Renal pelvis (tissue), 4 donors: ENCODE measurements around the gene ARRDC2. TPM values are rescaled to one million over a fixed set of nuclear protein-coding genes. Genes with fewer than 3 reads are reported as not detected.

Experiments
- DNase-seq: peaks from one replicate; pipeline ENCODE4 v3.0.0-alpha.2; 2013
- polyA plus RNA-seq, 3 donors: library from polyadenylated mRNA; unstranded; fragments of 120-200 nt; gene quantifications; one replicate each; pipeline ENCODE4 v1.2.1, GENCODE V29; 2013; ENCODE audit not compliant: insufficient read length in 3 of 3

The ARRDC2 gene
- polyA plus RNA-seq, 3 donors: 3.9 to 4.7 (median 4.0) TPM

DNA sequence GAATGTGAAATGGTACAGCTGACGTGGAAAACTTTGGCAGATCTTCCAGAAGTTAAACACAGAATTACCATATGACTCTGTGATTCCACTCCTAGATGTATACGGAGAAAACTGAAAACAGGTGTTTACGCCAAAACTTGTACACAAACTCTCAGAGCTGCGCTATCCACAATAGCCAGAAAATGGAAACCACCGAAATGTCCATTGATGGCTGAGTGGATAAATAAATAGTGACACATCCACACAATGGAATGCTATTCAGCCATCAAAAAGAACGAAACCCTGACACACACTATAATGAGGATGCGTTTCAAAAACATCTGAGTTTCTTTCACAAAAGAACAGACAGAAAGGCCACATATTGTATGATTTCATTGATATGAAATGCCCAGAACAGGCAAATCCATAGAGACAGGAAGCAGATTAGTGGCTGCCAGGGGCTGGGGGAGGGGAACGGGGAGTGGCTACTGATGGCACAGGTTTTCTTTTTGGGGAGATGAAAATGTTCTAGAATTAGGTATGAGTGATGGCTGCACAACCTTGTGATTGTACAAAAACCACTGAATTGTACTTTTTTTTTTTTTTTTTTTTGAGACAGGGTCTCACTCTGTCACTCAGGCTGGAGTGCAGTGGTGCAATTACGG lies 45.7 kb downstream of the ARRDC2 start:
- DNase-seq: no peak

DNA sequence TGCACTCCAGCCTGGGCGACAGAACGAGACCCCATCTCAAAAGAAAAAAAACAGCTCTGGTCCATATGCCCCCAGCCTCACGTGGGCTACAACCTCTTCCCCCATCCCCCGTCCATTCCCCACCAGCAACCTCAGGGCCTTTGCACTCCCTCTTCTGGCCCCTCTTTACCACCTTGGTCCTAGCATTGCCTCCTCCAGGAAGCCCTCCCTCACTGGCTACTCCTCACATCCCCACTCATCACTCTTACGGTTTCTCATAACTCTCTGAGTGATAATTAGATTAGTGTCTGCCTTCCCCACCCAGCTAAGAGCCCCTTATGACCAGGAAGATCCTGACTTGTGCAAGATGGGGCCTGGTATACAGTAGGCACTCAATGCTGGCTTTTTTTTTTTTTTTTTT lies 48.0 kb downstream of the ARRDC2 start:
- DNase-seq: no peak

DNA sequence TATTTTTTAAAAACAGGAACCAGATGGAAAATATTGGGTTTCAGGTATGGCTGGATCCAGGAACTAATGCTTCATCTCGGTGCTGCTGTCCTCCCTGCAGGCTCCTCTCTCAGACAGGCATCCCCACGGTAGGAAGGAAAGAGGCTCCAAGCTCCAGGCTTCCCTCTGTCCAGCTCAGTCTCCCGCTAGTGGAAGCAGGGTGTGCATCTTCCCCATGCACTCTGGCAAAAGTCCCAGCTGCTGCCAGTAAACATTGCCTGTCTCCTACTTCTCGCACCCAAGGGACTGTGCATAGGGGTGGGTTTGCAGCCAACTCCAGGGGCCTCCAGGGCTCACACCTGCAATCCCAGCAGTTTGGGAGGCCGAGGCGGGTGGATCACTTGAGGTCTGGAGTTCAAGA lies 49.6 kb downstream of the ARRDC2 start:
- DNase-seq: no peak

DNA sequence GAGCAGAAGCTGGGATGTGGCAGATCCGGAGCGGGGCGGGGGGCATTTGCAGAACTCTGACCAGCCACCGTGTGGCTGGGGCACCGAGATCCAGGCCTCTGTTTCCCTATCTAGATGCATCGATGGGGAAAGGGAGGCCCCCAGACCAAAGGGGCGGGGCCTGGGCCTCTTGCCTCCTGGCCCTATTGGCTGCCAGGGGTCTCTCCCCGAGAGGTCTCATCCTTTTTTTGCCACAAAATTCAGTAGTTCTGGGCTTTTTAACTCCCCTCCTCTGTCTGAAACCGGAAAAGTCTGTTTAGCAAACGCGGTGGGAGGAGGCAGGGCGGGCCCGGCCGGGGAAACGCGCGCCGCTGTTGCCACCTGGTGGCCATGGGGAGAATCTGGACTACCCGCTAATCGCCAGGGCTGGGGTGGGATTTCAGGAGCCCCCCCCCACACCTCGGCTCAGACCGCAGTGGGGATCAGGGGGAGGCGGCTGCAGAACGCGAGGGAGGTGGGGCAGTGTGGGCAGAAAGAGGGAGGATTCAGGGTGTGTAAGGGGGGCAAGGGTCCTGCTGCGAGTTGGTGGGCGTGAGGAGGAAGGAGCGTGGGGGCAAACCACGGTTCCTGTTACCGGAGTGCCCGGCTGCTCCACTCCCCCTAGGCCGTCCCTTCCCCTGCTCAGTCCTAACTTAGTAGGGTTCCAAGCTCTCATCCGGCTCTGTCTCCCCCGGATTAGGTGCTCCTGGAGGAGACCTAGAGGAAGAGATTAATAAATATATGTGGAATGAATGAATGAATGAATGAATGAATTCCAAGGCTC lies 50.4 kb downstream of the ARRDC2 start:
- peak; percentile 76 for DNase-seq

DNA sequence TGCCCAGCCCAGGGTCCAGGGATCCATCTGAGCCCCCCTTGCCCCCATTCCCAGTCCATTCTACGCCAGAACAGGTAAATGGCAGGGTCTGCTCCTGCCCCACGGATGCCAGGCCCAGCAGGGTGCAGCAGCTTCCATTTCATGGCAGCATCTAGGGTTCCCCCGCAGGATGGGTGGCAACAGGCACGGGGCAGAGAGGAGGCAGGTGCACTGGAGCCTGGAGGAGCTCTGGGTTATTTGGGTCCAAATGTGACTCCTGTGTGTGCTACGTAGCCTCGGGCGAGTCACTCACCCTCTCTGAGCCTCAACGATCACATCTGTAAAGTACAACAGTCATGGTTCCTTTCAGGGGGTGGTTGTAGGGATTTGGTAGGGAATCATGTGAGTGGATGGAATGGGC lies 51.3 kb downstream of the ARRDC2 start:
- no peak for DNase-seq

DNA sequence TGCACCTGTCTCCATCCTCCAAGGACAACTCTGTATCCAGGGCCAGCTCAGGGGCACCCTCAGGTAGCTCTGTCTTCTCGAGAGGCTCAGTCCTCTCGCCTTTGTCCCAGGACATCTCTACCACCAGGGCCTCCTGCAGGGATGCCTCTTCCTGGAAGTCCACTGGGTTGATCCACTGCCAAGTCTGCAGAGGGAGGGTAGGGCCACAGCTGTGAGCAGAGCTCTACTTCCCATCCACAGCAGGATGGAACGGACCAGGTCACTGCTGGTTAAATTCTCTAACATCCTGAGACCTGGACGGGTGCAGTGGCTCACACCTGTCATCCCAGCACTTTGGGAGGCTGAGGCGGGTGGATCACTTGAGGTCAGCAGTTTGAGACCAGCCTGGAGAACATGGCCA lies 51.9 kb downstream of the ARRDC2 start:
- DNase-seq: no peak

DNA sequence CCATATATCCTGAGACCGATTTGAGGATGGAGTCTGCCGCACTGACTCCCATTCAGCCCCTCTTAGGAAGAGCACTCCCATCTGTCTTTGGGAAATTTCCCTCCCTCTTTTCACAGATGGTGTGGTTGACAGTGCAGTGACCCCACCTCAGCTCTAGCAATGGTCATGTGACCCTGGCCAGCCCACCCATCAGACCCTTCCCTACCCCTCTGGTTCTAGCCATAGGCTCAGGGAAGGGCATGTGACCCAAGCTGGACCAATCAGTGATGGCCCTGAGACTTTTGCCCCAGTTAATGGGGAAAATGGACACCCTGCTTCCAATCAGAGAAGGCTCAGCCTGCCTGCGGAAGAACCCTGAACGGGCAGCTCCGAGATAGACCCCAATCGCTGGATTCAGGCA lies 52.5 kb downstream of the ARRDC2 start:
- no peak for DNase-seq

DNA sequence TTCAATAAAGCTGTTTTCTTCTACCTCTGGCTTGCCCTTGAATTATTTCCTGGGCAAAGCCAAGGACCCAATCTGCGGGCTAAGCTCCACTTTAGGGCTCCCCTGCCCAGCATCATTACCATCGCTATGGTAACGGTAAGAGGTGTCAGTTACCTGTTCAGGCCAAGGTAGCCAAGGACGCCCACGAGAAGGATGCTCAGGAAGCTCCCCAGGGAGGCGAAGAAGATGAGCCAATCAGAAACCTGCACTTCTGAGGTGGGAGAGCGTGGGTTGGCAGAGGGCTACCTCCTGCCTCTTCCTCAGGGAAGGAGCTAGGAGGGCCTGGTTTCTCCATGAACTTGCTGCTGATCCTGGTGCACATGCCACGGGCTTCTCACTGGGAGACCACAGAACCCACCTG lies 54.1 kb downstream of the ARRDC2 start:
- DNase-seq: no peak

DNA sequence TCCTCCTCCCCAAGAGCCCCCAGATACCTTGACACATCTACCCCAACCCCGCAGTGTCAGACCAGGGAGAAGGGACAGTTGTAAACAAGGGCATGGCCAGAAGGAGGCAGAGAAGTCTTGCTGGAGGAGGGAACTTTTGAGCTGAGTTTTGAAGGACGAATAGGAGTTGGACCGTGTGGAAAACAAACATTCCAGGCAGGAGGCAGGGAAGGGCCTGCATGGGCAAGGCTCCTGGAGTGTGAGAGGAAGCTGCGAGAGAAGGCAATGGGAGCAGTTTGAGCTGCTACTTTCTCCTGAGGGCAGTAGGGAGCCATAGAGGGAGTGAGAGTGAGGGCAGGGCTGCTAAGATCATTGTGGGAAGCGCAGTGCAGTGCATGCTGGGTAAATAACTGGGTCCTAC lies 55.5 kb downstream of the ARRDC2 start:
- DNase-seq: no peak

Other genes with a start within 250 kb of the ARRDC2 start
- gene B3GNT3, start 213.0 kb upstream of the ARRDC2 start, polyA plus RNA-seq: 10 to 100 TPM in 1 of 3 donors, 1 to 10 TPM in 2; 8.7 to 13.3 (median 8.8) TPM
- under 1 TPM in 2 of 3 donors, not detected in 1; 0.26 to 0.47 TPM for gene INSL3, start 186.7 kb upstream of the ARRDC2 start, polyA plus RNA-seq
- gene JAK3, start 160.2 kb upstream of the ARRDC2 start, polyA plus RNA-seq: 1 to 10 TPM; 3.2 to 5.0 (median 3.8) TPM
- 1,000 to 10,000 TPM; 1,096 to 1,423 (median 1,285) TPM for gene RPL18A, start 148.3 kb upstream of the ARRDC2 start, polyA plus RNA-seq
- gene SLC5A5, start 136.2 kb upstream of the ARRDC2 start, polyA plus RNA-seq: under 1 TPM in 2 of 3 donors, not detected in 1; 0.06 to 0.09 TPM
- 10 to 100 TPM; 69.1 to 95.5 (median 76.6) TPM for gene CCDC124, start 75.2 kb upstream of the ARRDC2 start, polyA plus RNA-seq
- gene KCNN1, start 41.1 kb upstream of the ARRDC2 start, polyA plus RNA-seq: 1 to 10 TPM; 5.1 to 8.6 (median 7.4) TPM
- under 1 TPM; 0.18 to 0.27 (median 0.24) TPM for gene IL12RB1, start 78.8 kb downstream of the ARRDC2 start, polyA plus RNA-seq
- 1 to 10 TPM; 5.7 to 8.3 (median 7.5) TPM for gene MAST3, start 89.6 kb downstream of the ARRDC2 start, polyA plus RNA-seq
- 10 to 100 TPM; 27.2 to 39.0 (median 28.4) TPM for gene PIK3R2, start 145.0 kb downstream of the ARRDC2 start, polyA plus RNA-seq
- gene IFI30, start 165.6 kb downstream of the ARRDC2 start, polyA plus RNA-seq: 10 to 100 TPM; 11.5 to 16.9 (median 12.6) TPM
- gene MPV17L2, start 185.0 kb downstream of the ARRDC2 start, polyA plus RNA-seq: 10 to 100 TPM; 11.1 to 11.7 (median 11.1) TPM
- gene RAB3A, start 195.9 kb downstream of the ARRDC2 start, polyA plus RNA-seq: 1 to 10 TPM; 5.2 to 5.5 (median 5.2) TPM
- gene PDE4C, start 218.3 kb downstream of the ARRDC2 start, polyA plus RNA-seq: under 1 TPM; 0.77 to 0.82 (median 0.78) TPM